Mucosa of gallbladder (tissue), 1 donor: ENCODE measurements around the gene CRCP. TPM values are rescaled to one million over a fixed set of nuclear protein-coding genes. Genes with fewer than 3 reads are reported as not detected.
"Not testable (repeated sequence)": the region's sequence is repeated elsewhere in the genome, so short reads cannot be mapped to it uniquely, and the experiment has no call there.

Experiments
- DNase-seq: peaks from one replicate; pipeline ENCODE4 v3.0.0-alpha.2; 2020; ENCODE audit warnings: low spot score
- total RNA-seq: library from RNA; stranded (reverse); gene quantifications from one replicate; pipeline ENCODE4 v1.2.1, GENCODE V29; 2021
- donor health status: DM: no; HTN: no; CAD: no.

CRCP gene
- total RNA-seq, 1 donor from 2014 or later = 30.4 TPM

DNA sequence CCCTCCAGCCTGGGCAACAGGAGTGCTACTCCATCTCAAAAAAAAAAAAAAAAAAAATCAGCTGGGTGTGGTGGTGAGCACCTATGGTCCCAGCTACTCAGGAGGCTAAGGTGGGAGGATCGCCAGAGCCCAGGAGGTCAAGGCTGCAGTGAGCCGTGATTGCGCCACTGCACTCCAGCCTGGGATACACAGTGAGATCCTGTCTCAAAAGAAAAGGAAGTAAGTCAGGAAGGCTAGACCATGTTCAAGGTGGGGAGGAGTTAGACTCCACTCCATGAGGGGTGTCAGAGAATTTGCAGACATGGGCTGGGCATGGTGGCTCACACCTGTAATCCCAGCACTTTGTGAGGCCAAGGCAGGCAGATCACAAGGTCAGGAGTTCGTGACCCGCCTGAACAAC, 6.2 kb upstream of the CRCP start:
- DNase-seq = not testable (repeated sequence)

DNA sequence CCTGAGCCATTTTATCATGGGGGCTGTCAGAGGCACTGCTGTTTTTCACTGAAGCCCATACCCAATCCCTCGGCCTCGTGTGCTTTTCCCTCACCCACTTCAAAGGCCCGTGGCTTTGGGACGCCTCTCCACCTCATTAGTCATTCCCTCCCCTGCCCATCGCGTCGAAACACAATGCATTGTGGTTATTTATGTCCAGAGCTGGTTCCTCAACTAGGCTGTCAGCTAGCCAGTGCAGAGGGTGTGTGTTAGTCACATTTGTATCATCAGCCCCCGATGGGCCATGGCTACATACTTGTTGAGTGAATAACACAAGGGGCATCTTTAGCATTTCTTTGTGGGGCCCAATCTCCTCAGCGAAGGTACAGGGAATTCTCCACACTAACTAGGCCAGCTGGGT, 3.8 kb upstream of the CRCP start:
- no peak for DNase-seq

DNA sequence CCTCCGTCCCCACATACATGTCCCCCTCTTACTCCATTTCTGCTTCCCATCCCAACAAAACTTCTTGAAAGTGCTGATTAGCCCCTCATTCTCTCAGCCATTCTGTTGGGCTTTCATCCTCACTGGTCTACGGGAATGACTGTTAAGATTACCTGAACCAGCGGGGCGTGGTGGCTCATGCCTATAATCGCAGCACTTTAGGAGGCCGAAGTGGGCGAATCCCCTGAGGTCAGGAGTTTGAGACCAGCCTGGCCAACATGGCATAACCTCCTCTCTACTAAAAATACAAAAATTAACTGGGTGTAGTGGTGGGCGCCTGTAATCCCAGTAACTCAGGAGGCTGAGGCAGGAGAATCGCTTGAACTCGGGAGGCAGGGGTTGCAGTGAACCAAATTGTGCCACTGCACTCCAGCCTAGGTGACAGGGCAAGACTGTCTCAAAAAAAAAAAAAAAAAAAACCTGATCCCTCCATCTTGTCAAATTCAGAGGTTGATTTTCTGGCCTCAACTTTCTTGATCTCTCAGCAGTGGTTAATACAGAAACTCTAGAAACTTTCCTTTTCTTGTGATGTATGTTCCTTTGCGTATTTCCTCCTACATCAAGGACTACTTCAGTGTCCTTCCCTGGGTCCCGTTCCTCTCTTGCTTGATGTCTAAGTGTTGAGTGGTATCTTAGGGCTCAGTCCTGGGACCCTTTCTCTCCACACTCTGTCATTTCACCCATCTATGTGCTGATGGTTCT, 2.2 kb downstream of the CRCP start:
- not testable (repeated sequence) for DNase-seq

DNA sequence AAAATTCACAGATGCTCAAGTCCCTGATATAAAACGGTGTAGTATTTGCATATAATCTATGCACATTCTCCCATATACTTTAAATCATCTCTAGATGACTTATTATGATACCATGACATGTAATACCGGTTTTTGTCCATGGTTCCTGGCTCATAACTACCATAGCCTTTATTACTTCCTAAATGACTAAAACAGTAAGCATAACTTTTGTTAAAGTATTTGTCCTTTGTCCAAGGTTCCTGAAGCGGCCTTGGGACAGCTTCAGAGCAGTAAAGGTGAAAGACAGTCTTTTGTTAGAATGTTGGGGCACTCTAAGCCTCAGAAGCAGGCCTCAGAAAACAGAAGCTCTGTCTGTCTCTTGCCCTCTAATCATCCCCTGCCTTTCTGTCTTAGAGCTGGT, 4.0 kb downstream of the CRCP start:
- no peak for DNase-seq

DNA sequence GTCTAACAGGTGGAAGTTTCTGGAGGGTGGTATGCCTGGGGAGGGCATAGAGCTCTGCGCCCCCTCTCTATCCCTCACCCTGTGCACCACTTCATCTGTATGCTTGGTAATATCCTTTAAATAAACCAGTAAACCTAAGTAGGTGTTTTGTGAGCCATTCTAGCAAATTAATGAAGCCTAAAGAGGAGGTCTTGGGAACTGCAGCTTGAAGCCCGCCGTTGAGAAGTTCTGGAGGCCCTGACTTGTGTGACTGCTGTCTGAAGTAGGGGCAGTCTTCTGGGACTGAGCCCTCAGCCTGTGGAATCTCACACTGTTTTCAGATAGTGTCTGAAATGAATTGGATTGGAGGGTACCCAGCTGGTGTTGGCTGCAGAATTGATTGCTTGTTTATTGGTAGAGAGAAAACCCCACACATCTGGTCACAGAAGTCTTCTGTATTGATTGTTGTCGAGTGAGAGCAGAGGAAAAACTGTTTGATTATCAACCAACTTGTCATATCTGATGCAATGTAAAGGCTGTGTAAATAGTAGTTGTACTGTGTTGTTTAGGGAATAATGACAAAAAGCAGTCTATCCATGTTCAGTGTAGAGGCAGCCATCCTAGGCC, 4.7 kb downstream of the CRCP start:
- DNase-seq = no peak

DNA sequence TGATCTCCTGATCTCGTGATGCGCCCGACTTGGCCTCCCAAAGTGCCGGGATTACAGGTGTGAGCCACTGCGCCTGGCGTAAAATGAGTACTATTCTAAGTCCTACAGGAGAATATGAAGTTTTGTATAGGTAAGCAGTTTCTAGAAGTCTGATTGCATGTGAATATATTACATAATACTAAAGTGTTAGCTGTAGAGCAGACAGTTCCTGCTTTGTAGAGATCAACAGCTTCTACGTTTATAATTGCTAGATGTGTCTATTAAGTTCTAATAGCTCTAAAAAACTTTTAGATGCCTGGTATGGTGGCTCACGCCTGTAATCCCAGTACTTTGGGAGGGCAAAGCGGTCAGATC, 8.5 kb downstream of the CRCP start:
- no peak for DNase-seq

DNA sequence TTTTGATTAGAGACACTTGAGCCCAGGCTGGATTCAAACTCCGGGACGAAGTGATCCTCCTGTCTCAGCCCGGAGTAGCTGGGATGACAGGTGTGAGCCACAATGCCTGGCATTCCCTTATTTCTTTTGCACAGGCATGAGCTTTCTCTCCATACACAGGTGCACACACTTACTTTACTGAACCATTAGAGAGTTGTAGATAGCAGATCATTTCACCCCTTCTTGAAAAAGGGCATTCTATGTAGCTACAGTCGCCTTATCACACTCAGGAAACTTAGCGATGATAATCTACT, 9.9 kb downstream of the CRCP start:
- not testable (repeated sequence) for DNase-seq

DNA sequence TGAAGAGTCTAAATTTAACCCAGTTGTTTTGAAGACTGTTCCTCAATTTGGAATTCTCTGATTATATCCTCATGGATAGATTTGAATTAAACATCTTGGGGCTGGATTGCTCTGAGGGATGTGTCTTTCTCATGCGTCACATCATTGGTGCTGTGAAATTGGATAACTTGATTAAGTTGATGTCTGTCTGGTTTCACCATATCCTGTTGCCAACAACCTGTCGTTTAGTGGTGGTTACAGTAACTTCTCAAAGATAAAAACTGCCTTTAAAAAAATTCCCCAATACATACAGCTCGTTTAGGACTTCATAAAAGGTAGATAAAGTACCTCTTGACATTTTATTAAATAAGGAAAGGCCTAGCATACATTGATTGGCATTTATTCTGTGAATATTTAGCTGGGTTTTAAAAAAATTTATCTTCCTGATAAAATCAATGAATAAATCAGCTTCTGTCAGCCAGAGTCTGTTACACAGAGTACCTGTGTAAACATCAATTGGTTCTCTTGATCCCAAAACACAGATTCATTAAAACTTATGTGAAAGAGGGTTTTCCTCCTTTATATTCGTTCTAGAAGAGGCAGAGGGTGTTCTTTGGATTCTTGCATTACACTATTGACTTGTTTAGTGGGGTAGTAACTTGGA, 10.5 kb downstream of the CRCP start:
- DNase-seq = no peak

DNA sequence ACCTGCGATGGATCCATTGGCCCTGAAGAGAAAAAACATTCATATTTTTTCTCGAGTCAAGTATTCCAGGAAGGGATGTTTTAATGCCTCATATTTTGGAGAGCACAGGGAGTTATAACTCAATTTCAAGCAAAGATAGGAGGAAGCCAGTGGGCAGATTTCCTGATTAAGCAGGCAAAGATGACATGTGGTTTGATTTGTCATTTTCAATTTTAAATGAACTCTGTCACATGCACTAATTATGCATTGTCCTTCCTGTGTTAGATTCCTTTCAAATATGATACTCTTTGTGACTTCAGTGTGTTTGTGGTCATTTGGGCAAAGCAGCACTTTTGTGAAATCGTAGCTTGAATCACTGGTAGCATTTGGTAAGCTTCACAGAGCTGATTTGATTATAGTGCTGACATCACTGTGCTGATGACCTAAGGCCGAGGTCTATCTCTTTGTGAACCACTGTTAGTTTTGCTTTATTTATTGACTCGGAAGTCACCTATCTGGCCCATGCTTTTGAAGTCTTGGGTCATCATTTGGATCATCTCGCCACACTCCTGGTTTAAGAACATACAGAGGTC, 11.2 kb downstream of the CRCP start:
- DNase-seq = not testable (repeated sequence)

DNA sequence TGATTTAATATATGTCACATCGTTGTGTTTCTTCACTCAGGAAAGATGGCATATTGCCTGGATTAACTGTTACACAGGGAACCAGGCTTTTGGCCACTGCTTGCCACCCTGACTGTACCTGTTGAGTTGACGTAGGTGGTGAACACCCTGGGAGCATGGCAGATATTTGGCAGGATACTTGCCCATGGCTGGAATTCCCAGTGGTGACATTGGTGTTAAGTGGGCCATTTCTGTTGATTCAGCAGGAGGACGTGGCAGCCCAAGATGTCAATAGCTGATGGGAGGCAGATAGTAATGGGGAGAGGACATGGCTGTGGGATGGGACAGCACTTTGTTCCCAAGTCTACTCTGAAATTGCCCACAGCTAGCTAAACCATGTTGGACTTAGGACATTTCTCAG, 12.5 kb downstream of the CRCP start:
- not testable (repeated sequence) for DNase-seq

DNA sequence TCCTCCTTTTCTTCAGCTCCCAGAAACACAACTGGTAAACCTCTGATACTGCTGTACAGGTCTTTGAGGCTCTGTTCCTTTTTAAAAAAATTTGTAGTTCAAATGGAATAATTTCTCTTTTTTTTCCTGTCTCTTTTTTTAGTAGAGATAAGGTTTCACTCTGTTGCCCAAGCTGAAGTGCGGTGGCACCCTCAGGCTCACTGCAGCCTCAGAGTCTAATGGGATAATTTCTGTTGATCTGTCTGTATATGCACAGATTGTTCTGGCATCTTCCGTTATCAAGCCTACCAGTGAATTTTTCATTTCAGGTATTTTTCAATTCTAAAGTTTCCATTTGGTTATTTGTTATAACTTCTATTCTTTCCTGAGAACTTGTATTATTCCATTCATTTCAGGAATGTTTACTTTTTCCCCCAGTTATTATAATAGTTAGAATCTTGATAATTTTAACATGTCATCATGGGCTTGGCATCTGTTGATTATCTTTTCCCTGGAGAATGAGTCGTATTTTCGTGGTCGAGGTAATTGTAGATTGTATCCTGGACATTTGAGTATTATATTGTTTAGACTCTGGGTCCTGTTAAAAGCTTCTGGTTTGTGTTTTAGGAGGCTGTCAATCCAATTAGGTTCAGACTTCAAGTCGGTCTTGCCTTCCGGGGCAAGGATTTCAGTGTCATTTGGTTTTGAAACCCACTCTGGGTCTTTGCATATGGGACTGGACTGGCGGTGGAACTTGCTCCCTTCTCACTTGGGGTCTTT, 24.5 kb downstream of the CRCP start:
- DNase-seq = no peak

DNA sequence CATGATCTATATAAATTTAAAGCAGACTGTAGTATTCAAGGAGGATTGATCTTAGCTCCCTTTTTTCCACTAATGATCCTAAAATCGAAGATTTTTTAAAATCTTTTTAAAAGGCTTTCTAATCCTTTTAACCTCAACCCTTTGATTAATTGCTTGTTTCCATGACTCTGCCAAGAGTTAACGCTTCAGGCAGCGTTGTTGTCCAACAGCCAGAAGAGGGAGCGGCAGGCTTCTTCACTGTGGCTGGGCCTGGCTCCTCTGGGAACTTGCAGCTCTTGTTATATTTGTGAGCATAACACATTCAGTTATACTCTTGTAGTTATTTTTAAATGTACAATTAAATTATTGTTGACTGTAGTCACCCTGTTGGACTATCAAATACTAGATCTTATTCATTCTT, 26.3 kb downstream of the CRCP start:
- peak; percentile 52 for DNase-seq

DNA sequence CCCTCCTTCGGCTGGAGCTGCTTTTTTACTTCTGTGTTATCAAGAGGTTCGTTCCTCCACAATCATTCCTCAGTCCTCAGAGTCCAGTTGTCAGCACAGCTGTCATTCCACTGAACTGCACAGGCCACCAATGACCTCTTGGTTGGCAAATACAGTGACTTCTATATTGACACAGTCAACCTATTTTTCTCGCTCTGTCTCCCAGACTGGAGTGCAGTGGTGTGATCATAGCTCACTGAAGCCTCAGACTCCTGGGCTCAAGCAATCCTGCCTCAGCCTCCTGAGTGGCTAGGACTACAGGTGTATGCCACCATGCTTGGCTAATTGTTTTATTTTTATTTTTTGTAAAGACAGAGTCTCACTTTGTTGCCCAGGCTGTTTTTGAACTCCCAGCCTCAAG, 27.7 kb downstream of the CRCP start:
- DNase-seq = no peak

DNA sequence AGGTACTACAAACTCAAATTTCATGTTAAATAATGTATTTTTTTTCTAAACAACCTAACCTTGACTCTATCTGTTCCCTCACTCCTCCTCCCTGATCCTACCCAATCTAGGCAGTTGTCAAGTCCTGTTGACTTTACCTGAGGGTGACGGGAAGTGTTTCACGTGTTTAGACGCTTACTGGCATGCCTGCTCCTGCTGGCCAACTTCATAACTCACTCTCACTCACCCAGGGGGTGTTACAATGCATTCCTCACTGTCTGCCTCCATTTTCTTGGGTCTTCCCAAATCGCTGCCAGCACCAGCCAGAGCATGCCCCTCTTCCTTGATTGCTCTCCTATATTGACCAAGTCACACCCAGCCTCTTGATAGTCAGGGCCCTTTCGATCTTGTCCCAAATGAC, 28.3 kb downstream of the CRCP start:
- DNase-seq = no peak

DNA sequence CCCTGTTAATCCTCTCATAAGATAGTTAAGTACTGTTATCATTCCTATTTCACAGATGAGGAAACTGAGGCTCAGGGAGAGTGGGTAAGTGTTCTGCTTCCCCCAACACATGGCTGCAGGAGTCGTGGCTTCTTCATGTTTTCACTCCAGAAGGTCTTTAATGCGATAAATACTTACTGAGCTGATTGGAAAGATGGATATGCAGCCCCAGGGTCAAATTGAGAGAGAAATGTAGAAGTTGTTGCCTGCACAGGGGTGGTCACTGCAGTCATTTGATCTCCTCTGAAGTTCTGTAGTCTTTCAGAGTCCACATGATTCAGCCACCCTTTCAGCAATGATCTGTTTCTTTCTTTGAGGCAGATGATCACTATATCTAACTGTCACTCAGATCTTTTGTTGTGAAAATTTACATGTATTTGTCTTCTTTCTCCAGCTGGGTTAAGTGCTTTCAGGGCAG, 29.3 kb downstream of the CRCP start:
- DNase-seq = no peak

DNA sequence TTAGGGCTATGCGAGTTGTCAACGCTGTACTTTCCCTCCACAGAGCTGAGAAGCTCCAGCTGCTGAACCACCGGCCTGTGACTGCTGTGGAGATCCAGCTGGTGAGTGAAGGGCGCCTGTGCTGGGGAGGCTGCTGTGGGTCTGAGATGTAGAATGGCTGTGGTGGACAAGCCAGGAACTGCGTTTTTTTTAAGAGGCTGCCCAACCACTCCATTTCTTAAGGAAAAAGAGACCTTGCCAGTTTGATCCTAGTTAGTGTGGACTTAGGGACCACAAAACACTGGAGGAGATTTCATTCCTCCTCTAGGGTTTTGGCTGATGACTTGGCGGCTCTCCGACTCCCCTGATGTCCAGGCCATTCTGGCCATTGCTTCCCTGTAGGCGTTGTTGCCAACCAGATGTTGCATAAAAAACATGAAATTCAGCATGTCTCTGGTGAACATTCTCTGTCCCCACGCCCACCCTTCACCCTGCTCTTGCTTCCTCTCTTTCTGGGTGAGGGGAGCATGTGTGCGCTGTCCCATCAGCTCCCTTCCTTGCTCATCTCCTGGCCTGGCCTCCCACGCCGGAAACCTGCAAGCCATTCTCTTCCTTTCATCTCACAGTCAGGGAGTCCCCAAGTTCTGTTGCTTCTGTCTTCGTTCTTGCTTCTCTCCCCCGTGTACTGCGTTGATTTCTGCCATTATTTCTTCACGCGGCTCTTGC, 30.9 kb downstream of the CRCP start:
- DNase-seq = peak; percentile 55

DNA sequence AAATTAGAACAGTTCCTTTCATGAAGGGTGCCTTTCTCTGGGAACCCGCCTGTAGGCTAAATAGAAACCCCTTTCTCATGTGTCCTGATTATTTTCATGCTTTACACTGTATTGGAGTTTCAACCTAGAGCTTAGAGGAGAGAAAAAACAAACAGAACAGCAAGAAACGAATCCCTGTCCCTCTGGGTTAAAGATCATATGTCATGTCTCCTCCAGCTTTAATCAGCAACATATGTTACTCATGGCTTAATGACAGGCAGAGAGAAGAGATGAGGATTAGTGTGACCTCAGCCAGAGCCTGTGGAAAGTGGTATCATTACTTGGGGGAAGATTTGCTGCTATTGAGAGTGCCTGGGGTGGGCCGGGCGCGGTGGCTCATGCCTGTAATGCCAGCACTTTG, 32.1 kb downstream of the CRCP start:
- DNase-seq = no peak

DNA sequence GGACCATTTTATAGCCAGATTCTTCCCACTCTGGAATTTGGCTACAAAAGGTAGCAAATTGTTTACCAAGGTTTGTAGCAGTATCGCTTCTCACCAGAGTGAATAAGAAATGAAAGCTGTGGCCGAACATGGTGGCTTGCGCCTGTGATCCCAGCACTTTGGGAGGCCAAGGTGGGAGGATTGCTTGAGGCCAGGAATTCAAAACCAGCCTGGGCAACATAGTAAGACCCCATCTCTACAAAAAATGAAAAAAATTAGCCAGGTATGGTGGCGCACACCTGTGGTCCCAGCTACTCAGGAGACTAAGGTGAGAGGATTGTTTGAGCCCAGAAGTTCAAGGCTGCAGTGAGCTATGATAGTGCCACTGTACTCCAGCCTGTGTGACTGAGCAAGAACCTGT, 33.0 kb downstream of the CRCP start:
- not testable (repeated sequence) for DNase-seq

DNA sequence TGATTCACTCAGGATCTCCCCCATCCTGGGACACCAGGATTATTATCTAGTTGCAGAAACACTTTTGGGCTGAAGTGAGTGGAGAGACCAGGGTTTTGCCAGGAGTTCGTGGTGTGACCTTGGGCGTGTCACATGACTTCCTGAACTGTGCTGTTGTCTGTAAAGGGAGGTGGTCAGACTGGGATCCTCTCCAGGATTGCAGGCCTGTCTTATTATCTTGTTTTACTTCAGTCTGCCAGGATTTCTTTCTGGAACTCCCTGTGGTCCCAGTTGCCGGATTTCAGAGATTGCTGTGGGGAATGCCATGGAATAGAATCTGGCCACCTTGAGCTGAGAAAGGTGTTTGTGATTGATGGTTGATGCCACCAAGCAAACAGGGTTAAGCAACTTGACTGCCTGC, 35.8 kb downstream of the CRCP start:
- peak; percentile 61 for DNase-seq

DNA sequence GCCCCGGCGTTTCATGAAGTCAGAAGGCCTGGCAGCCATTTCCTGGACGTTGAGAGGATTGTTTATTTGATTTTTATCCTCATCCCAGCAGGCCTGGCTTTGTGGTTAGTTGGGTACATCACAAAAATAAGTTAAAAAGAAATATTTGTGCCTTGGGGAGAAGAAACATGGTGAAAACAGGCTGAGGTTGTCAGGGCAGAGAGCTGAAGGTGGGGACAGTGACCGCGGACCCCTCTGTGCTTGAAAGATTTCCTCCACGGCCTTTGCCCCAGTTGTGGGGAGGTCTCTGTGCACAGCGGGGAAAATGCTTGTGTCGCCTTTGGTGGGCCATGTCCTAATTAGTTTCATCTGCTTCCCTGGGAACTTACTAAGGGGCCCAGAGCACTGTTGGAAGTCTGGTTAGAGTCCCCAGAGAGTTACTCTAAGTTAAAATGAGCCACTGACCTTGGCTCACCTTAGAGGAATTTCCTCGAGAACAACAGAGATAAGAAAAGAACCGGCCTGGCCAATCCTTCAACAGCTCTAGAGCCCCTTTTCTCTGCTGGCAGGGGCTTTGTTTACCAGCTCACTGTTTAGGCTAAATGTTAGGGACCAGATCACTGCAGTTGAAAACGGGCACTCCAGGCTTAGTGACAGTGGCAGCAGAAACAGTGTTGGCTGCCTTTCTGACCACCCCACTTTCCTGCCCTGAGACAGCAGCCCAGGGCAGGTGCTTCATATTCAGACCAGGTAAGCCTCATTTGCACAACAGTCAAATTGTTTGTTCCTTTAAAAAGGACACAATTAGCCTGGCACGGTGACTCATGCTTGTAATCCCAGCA, 37.9 kb downstream of the CRCP start:
- peak; percentile 47 for DNase-seq

DNA sequence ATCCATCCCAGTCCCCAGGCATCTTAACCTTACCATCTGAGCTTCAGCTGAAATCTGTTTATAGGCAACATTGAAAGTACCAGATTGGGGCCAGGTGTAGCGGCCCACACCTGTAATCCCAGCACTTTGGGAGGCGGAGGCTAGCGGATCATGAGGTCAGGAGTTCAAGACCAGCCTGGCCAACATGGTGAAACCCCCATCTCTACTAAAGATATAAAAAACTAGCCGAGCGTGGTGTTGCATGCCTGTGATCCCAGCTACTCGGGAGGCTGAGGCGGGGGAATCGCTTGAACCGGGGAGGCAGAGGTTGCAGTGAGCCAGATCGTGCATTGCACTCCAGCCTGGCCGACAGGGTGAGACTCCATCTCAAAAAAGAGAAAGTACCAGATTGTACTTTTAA, 39.0 kb downstream of the CRCP start:
- no peak for DNase-seq
